ENCODE data around the gene SSRP1.

- TF ChIP-seq, protein P1, sequence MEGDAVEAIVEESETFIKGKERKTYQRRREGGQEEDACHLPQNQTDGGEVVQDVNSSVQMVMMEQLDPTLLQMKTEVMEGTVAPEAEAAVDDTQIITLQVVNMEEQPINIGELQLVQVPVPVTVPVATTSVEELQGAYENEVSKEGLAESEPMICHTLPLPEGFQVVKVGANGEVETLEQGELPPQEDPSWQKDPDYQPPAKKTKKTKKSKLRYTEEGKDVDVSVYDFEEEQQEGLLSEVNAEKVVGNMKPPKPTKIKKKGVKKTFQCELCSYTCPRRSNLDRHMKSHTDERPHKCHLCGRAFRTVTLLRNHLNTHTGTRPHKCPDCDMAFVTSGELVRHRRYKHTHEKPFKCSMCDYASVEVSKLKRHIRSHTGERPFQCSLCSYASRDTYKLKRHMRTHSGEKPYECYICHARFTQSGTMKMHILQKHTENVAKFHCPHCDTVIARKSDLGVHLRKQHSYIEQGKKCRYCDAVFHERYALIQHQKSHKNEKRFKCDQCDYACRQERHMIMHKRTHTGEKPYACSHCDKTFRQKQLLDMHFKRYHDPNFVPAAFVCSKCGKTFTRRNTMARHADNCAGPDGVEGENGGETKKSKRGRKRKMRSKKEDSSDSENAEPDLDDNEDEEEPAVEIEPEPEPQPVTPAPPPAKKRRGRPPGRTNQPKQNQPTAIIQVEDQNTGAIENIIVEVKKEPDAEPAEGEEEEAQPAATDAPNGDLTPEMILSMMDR (conservative IDR thresholded peaks at IDR 0.05; ENCODE audit: low read depth, low read length), result no peak
- no peak for TF ChIP-seq EZH2 (IDR thresholded peaks at IDR 0.05; ENCODE audit: borderline replicate concordance, low read depth, low read length, poor library complexity, severe bottlenecking)
These were observed 22.2 kb upstream of the SSRP1 start for GRCh38 chr11:57357856-57358255.

All from A673 (cell line).